ENCODE measurements around the gene MTR. TPM values are rescaled to one million over a fixed set of nuclear protein-coding genes. Genes with fewer than 3 reads are reported as not detected.

MTR gene
- total and polyA plus RNA-seq, 9 of the 15 experiments (the other 6 are each of a cell fraction or from before 2014, with no cell fraction given), result 3.4 to 44.3 (median 20.3) TPM

- 85% methylated on average over 3 of the region's 3 CpGs for WGBS (ENCODE audit: insufficient coverage, low coverage, missing lambda C conversion rate)
- Histone ChIP-seq H3K27ac (ENCODE audit: extremely low read depth, low read depth, low read length) (no peak overlapping the region), H3K27me3 (ENCODE audit: control insufficient read depth in 2 of 2, insufficient read depth in 2 of 2, low read length in 2 of 2) (no peaks in the 10 kb centered on the region), H3K4me3 (no peak overlapping the region), H3K9me3 (replicated peaks; ENCODE audit: control insufficient read depth, insufficient read depth, low read depth, low read length) (no peaks in the 10 kb centered on the region), H3K79me2 (ENCODE audit: control insufficient read depth, insufficient read depth, low read length) (no peaks in the 10 kb centered on the region), H3K4me1 (replicated peaks in 1 of 2; ENCODE audit: control insufficient read depth in 2 of 2, insufficient read depth in 2 of 2, low read length in 2 of 2) (no peaks in the 10 kb centered on the region), H3K9me1 (ENCODE audit: control insufficient read depth, insufficient read depth, low read length) (no peaks in the 10 kb centered on the region), H3K4me2 (ENCODE audit: insufficient read depth, low read length) (no peak overlapping the region), H3K9ac (ENCODE audit: insufficient read depth in 1 of 2, low read depth in 2 of 2, low read length in 2 of 2) (no peak overlapping the region), H4K20me1 (replicated peaks; ENCODE audit: control insufficient read depth, insufficient read depth, low read length) (no peaks in the 10 kb centered on the region), H2AFZ (ENCODE audit: low read depth, low read length) (no peak overlapping the region), H3K36me3 (ENCODE audit: control insufficient read depth, insufficient read depth, low read length) (peaks cover 88% of the 10 kb centered on the region)
- ChIA-PET CTCF (ENCODE audit: low intra/inter-chr PET ratio) (interaction anchor here (0.6 kb wide), 1 partner anchor 741 kb away, joined by 3 read pairs; no protein-coding TSS in a partner anchor), POLR2A (no interaction called here)
- ATAC-seq (no peak), FAIRE-seq (no peak), DNase-seq (ENCODE audit: extremely low read depth in 1 of 4, low spot score in 3 of 4) (no peak)
- intact Hi-C loops (cut with micrococcal nuclease), result no loop called here
- no TSS peak for BruUV-seq (replicated peaks)
- in situ Hi-C loops (cut with MboI), result no loop called here
- TF ChIP-seq CTBP1 (IDR thresholded peaks at IDR 0.05; ENCODE audit: borderline replicate concordance), result no peak
- no peak for TF ChIP-seq HEY1 (CRISPR knock-in tag; IDR thresholded peaks at IDR 0.05; ENCODE audit: borderline replicate concordance)
- TF ChIP-seq ATF6 (CRISPR knock-in tag; IDR thresholded peaks at IDR 0.05), result no peak
- no peak for TF ChIP-seq BDP1 (IDR thresholded peaks at IDR 0.05; ENCODE audit: insufficient read depth, insufficient read length)
- TF ChIP-seq KLF10 (CRISPR knock-in tag; IDR thresholded peaks at IDR 0.05), result no peak
- TF ChIP-seq CBX1 (IDR thresholded peaks at IDR 0.05; ENCODE audit: low read depth), result no peak
- TF ChIP-seq ZNF146 (CRISPR knock-in tag; IDR thresholded peaks at IDR 0.05; ENCODE audit: unreplicated experiment), result no peak
- no peak for TF ChIP-seq NR2C1 (IDR thresholded peaks at IDR 0.05)
- TF ChIP-seq NR2C1 (tag; IDR thresholded peaks at IDR 0.05), result no peak
- no peak for TF ChIP-seq RNF2 (IDR thresholded peaks at IDR 0.05)
- TF ChIP-seq, protein P1, sequence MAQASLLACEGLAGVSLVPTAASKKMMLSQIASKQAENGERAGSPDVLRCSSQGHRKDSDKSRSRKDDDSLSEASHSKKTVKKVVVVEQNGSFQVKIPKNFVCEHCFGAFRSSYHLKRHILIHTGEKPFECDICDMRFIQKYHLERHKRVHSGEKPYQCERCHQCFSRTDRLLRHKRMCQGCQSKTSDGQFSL (CRISPR knock-in tag; IDR thresholded peaks at IDR 0.05), result no peak
- TF ChIP-seq, protein P1 (tag; IDR thresholded peaks at IDR 0.05), result no peak
Observed at GRCh38 chr1:236830116-236830515, 35.0 kb downstream of the MTR start.

Measured in K562 (cell line).